IMR-90 (cell line): ENCODE data around the gene CDHR2. TPM values are rescaled to one million over a fixed set of nuclear protein-coding genes. Genes with fewer than 3 reads are reported as not detected.

Experiments
- ATAC-seq: fragments of 200-7000 bp; cut with Tn5 transposase; 2 replicates; pipeline ENCODE4 v1.9.1; 2020; ENCODE audit warnings: low read depth, mild to moderate bottlenecking, moderate library complexity
- BruUV-seq: library from RNA; stranded (reverse); fragments of 400-500 nt; replicated peaks from 2 replicates; lab custom pipeline; 2021; lab: Mats Ljungman, UMichigan
- CTCF ChIA-PET: fragments of 300-600 bp; formaldehyde crosslinking; extraction: SDS; loops from one replicate; lab custom pipeline; 2021; ENCODE audit warnings: antibody characterized with exemption; lab: Yijun Ruan, JAX
- POLR2A ChIA-PET: fragments of 300-600 bp; sonication (Branson Sonifier 250); formaldehyde crosslinking; loops from one replicate; lab custom pipeline; 2022; ENCODE audit warnings: antibody characterized with exemption; ENCODE audit not compliant: unreplicated experiment; lab: Charles Lee
- DNase-seq: peaks from one replicate; pipeline ENCODE4 v3.0.0; 2013
- H2AFZ ChIP-seq: replicated peaks from 2 replicates; pipeline ENCODE3; 2013; ENCODE audit warnings: low read length, mild to moderate bottlenecking; ENCODE audit not compliant: poor library complexity
- H2AK5ac ChIP-seq: 2 replicates; pipeline ENCODE4 v1.6.1; 2013; ENCODE audit warnings: low read depth, low read length, inconsistent platforms
- H2AK9ac ChIP-seq: replicated peaks from 2 replicates; pipeline ENCODE3; 2013; ENCODE audit warnings: mild to moderate bottlenecking, low read depth, low read length, moderate library complexity; ENCODE audit not compliant: poor library complexity
- H2BK120ac ChIP-seq: 2 replicates; pipeline ENCODE4 v1.6.1; 2013; ENCODE audit warnings: low read depth, low read length, inconsistent platforms
- H2BK15ac ChIP-seq: 3 replicates; pipeline ENCODE4 v1.6.1; 2013; ENCODE audit warnings: low read depth, low read length, inconsistent platforms
- H2BK20ac ChIP-seq: 2 replicates; pipeline ENCODE4 v1.6.1; 2013; ENCODE audit warnings: low read depth, mild to moderate bottlenecking, inconsistent platforms, low read length, moderate library complexity
- H2BK5ac ChIP-seq: 2 replicates; pipeline ENCODE4 v1.6.1; 2013; ENCODE audit warnings: mild to moderate bottlenecking, low read depth, low read length, inconsistent platforms; ENCODE audit not compliant: poor library complexity, severe bottlenecking
- H3K14ac ChIP-seq: replicated peaks from 2 replicates; pipeline ENCODE4 v1.6.1; 2013; ENCODE audit warnings: low read depth, low read length, inconsistent platforms
- H3K18ac ChIP-seq: 2 replicates; pipeline ENCODE4 v1.6.1; 2013; ENCODE audit warnings: low read depth, low read length, control low read depth
- H3K23ac ChIP-seq: 2 replicates; pipeline ENCODE4 v1.6.1; 2013; ENCODE audit warnings: low read depth, low read length, inconsistent platforms
- H3K27ac ChIP-seq: 2 replicates; pipeline ENCODE4 v1.5.1; 2013; ENCODE audit warnings: mild to moderate bottlenecking, control low read depth, low read length; ENCODE audit not compliant: insufficient read depth
- H3K27me3 ChIP-seq: 2 replicates; pipeline ENCODE4 v1.6.1; 2013; ENCODE audit warnings: low read length; ENCODE audit not compliant: control insufficient read depth, insufficient read depth
- H3K36me3 ChIP-seq: 2 replicates; pipeline ENCODE4 v1.6.1; 2013; ENCODE audit warnings: low read length, mixed read lengths; ENCODE audit not compliant: control insufficient read depth, insufficient read depth
- H3K4ac ChIP-seq: 2 replicates; pipeline ENCODE4 v1.6.1; 2013; ENCODE audit warnings: low read depth, low read length, inconsistent platforms
- H3K4me1 ChIP-seq: 2 replicates; pipeline ENCODE4 v1.6.1; 2013; ENCODE audit warnings: low read length, mixed read lengths; ENCODE audit not compliant: control insufficient read depth, insufficient read depth
- H3K4me2 ChIP-seq: 2 replicates; pipeline ENCODE4 v1.6.1; 2013; ENCODE audit warnings: low read depth, mild to moderate bottlenecking, control low read depth, low read length, moderate library complexity
- H3K4me3 ChIP-seq: 2 replicates; pipeline ENCODE4 v1.5.1; 2013; ENCODE audit warnings: low read depth, mild to moderate bottlenecking, control low read depth, low read length, moderate library complexity; ENCODE audit not compliant: insufficient read depth
- H3K56ac ChIP-seq: 2 replicates; pipeline ENCODE4 v1.6.1; 2013; ENCODE audit warnings: low read length, inconsistent platforms; ENCODE audit not compliant: insufficient read depth; ENCODE audit errors: extremely low read depth
- H3K79me1 ChIP-seq, 2 experiments: 2 replicates each; pipeline ENCODE4 v1.6.1; 2013; ENCODE audit warnings: low read length in 2 of 2, inconsistent platforms in 1 of 2, low read depth in 1 of 2
- H3K9ac ChIP-seq: 2 replicates; pipeline ENCODE4 v1.6.1; 2013; ENCODE audit warnings: low read depth, low read length, control low read depth
- H3K9me1 ChIP-seq: 2 replicates; pipeline ENCODE4 v1.6.1; 2013; ENCODE audit warnings: low read length, inconsistent platforms; ENCODE audit not compliant: insufficient read depth
- H3K9me3 ChIP-seq: 2 replicates; pipeline ENCODE4 v1.6.1; 2013; ENCODE audit warnings: low read length; ENCODE audit not compliant: control insufficient read depth, insufficient read depth
- H4K20me1 ChIP-seq: 2 replicates; pipeline ENCODE4 v1.6.1; 2013; ENCODE audit warnings: low read length, inconsistent platforms; ENCODE audit not compliant: insufficient read depth
- H4K5ac ChIP-seq: 2 replicates; pipeline ENCODE4 v1.6.1; 2013; ENCODE audit warnings: mild to moderate bottlenecking, low read depth, low read length, control low read depth
- H4K8ac ChIP-seq, 2 experiments: 2 replicates each; pipeline ENCODE4 v1.6.1; 2013; ENCODE audit warnings: low read depth in 2 of 2, low read length in 2 of 2, control low read depth in 1 of 2, inconsistent platforms in 1 of 2
- H4K91ac ChIP-seq: 2 replicates; pipeline ENCODE4 v1.6.1; 2013; ENCODE audit warnings: low read depth, low read length, inconsistent platforms; ENCODE audit not compliant: insufficient read depth
- BHLHE40 ChIP-seq: fragments of 150-350 bp; IDR thresholded peaks from 2 replicates; pipeline ENCODE4 v1.6.1; 2016; ENCODE audit warnings: mild to moderate bottlenecking, low read depth, low read length
- CEBPB ChIP-seq: IDR thresholded peaks from 2 replicates; pipeline ENCODE4 v1.6.1; 2012; ENCODE audit warnings: low read depth, low read length, improper control_type of control experiment
- CHD1 ChIP-seq: IDR thresholded peaks from 2 replicates; pipeline ENCODE4 v1.6.1; 2012; ENCODE audit warnings: low read depth, low read length, improper control_type of control experiment
- CTCF ChIP-seq: conservative IDR thresholded peaks from 2 replicates; pipeline ENCODE4 v1.5.1; 2012; ENCODE audit warnings: mild to moderate bottlenecking, low read depth, low read length, improper control_type of control experiment
- ELK1 ChIP-seq: fragments of 150-350 bp; IDR thresholded peaks from 2 replicates; pipeline ENCODE4 v1.6.1; 2016; ENCODE audit warnings: low read depth, mild to moderate bottlenecking, low read length, moderate library complexity, borderline replicate concordance
- FOS ChIP-seq: fragments of 150-350 bp; IDR thresholded peaks from 2 replicates; pipeline ENCODE4 v1.6.1; 2016; ENCODE audit warnings: low read depth, low read length
- MAFK ChIP-seq: IDR thresholded peaks from 2 replicates; pipeline ENCODE4 v1.6.1; 2012; ENCODE audit warnings: low read depth, low read length, improper control_type of control experiment
- MAZ ChIP-seq: IDR thresholded peaks from 2 replicates; pipeline ENCODE4 v1.6.1; 2012; ENCODE audit warnings: low read depth, mild to moderate bottlenecking, low read length, improper control_type of control experiment, moderate library complexity, borderline replicate concordance
- MXI1 ChIP-seq: IDR thresholded peaks from 2 replicates; pipeline ENCODE4 v1.6.1; 2012; ENCODE audit warnings: low read depth, mild to moderate bottlenecking, low read length, moderate library complexity, borderline replicate concordance
- NFE2L2 ChIP-seq: fragments of 150-350 bp; IDR thresholded peaks from 2 replicates; pipeline ENCODE4 v1.6.1; 2016; ENCODE audit warnings: low read depth, mild to moderate bottlenecking, low read length
- POLR2A ChIP-seq: IDR thresholded peaks from 2 replicates; pipeline ENCODE4 v1.6.1; 2012; ENCODE audit warnings: mild to moderate bottlenecking, low read depth, low read length
- RAD21 ChIP-seq: IDR thresholded peaks from 2 replicates; pipeline ENCODE4 v1.6.1; 2012; ENCODE audit warnings: low read length, improper control_type of control experiment
- RCOR1 ChIP-seq: IDR thresholded peaks from 2 replicates; pipeline ENCODE4 v1.6.1; 2012; ENCODE audit warnings: mild to moderate bottlenecking, low read length, improper control_type of control experiment; ENCODE audit not compliant: insufficient replicate concordance
- RFX5 ChIP-seq: IDR thresholded peaks from 2 replicates; pipeline ENCODE4 v1.8.0; 2012; ENCODE audit warnings: low read depth, mild to moderate bottlenecking, low read length, moderate library complexity
- SMC3 ChIP-seq: fragments of 150-350 bp; IDR thresholded peaks from 2 replicates; pipeline ENCODE4 v1.6.1; 2016; ENCODE audit warnings: low read depth, mild to moderate bottlenecking, antibody characterized with exemption, low read length, moderate library complexity
- USF2 ChIP-seq: fragments of 150-350 bp; IDR thresholded peaks from 2 replicates; pipeline ENCODE4 v1.6.1; 2017; ENCODE audit warnings: mild to moderate bottlenecking, antibody characterized with exemption, low read length, low read depth
- WGBS, 2 experiments: methylation state at CpG; one replicate each; pipeline versions ENCODE4 v1.1.5 to v1.1.7; 2013; ENCODE audit warnings: missing lambda C conversion rate in 2 of 2; ENCODE audit not compliant: insufficient read length in 1 of 2; ENCODE audit errors: extremely low coverage in 2 of 2; 5-methylcytosine and 5-hydroxymethylcytosine counted together
- dilution Hi-C: fragments of 300-500 bp; cut with HindIII; formaldehyde crosslinking; loops from one replicate; pipeline ENCODE4 v1.14.3; 2018; ENCODE audit warnings: low sequenced_read_pairs; ENCODE audit not compliant: unreplicated experiment
- in situ Hi-C: fragments of 300-500 bp; cut with MboI; formaldehyde crosslinking; loops from 3 replicates; pipeline ENCODE4 v1.14.3; 2019; ENCODE audit warnings: low sequenced_read_pairs, inconsistent platforms, mixed read lengths
- intact Hi-C: fragments of 100-400 bp; cut with micrococcal nuclease; formaldehyde crosslinking; loops from 2 replicates; pipeline ENCODE4 v1.10.0; 2022
- polyA plus RNA-seq, 3 experiments: library from polyadenylated mRNA; depleted of rRNA; stranded (reverse); fragments of >200 nt; gene quantifications; 2 replicates each; pipeline ENCODE4 v1.2.3, GENCODE V29; 2012; ENCODE audit warnings: low replicate concordance in 1 of 3
- total RNA-seq: library from RNA; depleted of rRNA; stranded (reverse); fragments of >200 nt; gene quantifications from 2 replicates; pipeline ENCODE4 v1.2.3, GENCODE V29; 2012

CDHR2 gene
- total and polyA plus RNA-seq, 2 of the 4 experiments (the other 2 are of a cell fraction) = not detected

- Histone ChIP-seq H3K27ac (no peak overlapping the region), H3K14ac (no peak overlapping the region), H4K8ac (no peak overlapping the region), H3K23ac (no peak overlapping the region), H3K9me3 (no peaks in the 10 kb centered on the region), H2AK9ac (no peak overlapping the region), H2AFZ (no peak overlapping the region), H3K9me1 (no peaks in the 10 kb centered on the region), H3K4me3 (no peak overlapping the region), H3K4me1 (no peaks in the 10 kb centered on the region), H3K9ac (no peak overlapping the region), H2AK5ac (no peak overlapping the region), H2BK15ac (no peak overlapping the region), H4K5ac (no peak overlapping the region), H3K56ac (no peak overlapping the region), H4K91ac (no peak overlapping the region), H2BK5ac (no peak overlapping the region), H4K20me1 (no peaks in the 10 kb centered on the region), H2BK20ac (no peak overlapping the region), H3K36me3 (peaks cover 10% of the 10 kb centered on the region), H3K27me3 (no peaks in the 10 kb centered on the region), H3K79me1 (no peaks in the 10 kb centered on the region), H2BK120ac (no peak overlapping the region), H3K18ac (no peak overlapping the region), H3K4ac (no peak overlapping the region), H3K4me2 (no peak overlapping the region)
- dilution Hi-C loops (no loop called here), intact Hi-C loops (no loop called here), in situ Hi-C loops (no loop called here)
- no peak for TF ChIP-seq MXI1
- TF ChIP-seq CHD1 = no peak
- TF ChIP-seq SMC3 = no peak
- TF ChIP-seq ELK1 = no peak
- no peak for TF ChIP-seq FOS
- TF ChIP-seq RAD21 = no peak
- no peak for TF ChIP-seq RCOR1
- no peak for TF ChIP-seq NFE2L2
- no peak for TF ChIP-seq USF2
- no peak for TF ChIP-seq MAZ
- no peak for TF ChIP-seq POLR2A
- TF ChIP-seq RFX5 = no peak
- TF ChIP-seq CTCF = no peak
- no peak for TF ChIP-seq MAFK
- no peak for TF ChIP-seq BHLHE40
- TF ChIP-seq CEBPB = no peak
- BruUV-seq = no TSS peak
- WGBS, 2 experiments = 79% methylated on average over 10 of the region's 12 CpGs; no CpG with 5 or more reads in 1 of the 2 experiments
- DNase-seq (no peak), ATAC-seq (no peak)
- POLR2A ChIA-PET = no interaction called here
- CTCF ChIA-PET = interaction anchor here (0.6 kb wide), 1 partner anchor 29 kb away, joined by 6 read pairs; no protein-coding TSS in a partner anchor
Measured at GRCh38 chr5:176513788-176514187, 35.4 kb upstream of the CDHR2 start.
